NCI-H146 (cell line): Measurements from ENCODE around the gene NUBPL.

Experiments used
- DNase-seq: peaks from one replicate; lab custom pipeline; 2025; lab: John Stamatoyannopoulos, UW

The NUBPL gene, protein sequence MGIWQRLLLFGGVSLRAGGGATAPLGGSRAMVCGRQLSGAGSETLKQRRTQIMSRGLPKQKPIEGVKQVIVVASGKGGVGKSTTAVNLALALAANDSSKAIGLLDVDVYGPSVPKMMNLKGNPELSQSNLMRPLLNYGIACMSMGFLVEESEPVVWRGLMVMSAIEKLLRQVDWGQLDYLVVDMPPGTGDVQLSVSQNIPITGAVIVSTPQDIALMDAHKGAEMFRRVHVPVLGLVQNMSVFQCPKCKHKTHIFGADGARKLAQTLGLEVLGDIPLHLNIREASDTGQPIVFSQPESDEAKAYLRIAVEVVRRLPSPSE

DNA sequence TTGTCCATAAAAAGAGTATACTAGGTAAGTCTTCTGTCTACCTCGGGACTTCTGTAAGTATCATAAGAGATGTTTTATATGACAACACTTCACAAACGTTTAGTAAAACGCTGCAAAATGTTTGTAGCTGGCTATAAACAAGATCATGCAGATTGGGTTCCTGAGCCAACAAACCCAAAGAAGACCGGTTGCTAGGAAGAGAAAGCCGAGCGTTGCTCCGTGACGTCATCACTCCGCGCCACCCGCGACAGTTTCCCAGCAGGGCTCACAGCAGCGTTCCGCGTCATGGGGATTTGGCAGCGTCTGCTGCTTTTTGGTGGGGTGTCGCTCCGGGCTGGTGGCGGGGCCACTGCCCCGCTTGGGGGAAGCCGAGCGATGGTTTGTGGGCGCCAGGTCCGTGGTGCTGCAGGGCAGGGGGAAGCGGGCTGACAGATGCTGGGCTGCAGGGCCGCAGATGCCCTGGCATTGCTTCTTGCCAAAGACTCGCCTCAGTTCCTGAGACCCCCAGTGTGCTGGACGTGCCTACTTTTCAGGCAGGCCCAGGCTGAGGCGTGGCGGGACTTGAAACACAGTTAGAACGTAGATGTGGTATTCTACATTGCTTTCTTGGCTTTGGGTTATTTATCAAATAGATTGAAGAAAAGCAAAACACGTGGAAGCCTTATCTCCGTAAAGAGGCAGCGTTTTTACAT lies at the start of gene NUBPL:
Gene NUBPL (plus strand): TSS at position 250 of the 692 bp plus-strand sequence. CDS start 36 bp downstream, at position 286.
- peak; percentile 77 for DNase-seq

DNA sequence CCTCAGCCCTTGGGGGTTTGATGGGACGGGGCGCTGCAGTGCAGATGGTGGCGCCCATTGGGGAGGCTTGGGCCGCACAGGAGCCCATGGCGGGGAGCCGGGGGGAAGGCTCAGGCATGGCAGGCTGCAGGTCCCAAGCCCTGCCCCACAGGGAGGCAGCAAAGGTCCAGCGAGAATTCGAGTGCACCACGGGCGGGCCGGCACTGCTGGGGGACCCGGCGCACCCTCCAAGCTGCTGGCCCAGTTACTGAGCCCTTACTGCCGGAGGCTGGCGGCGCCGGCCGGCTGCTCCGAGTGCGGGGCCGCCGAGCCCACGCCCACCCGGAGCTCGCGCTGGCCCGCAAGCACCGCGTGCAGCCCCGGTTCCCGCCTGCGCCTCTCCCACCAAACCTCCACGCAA lies 34.1 kb upstream of the NUBPL start:
- DNase-seq, result no peak

DNA sequence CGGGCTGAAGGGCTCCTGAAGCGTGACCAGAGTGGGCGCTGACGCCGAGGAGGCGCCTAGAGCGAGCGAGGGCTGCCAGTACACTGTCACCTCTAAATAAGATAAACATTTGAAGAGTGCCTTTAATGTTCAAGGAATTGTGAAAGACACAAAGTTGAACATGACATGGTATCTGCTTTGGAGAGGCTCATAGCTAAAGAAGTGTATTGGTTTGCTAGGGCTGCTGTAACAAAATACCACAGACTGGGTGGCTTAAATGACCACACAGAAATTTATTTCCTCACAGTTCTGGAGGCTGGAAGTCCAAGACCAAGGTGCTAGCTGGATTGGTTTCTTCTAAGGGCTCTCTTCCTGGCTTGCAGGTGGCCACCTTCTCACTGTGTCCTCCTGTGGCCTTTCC lies 33.7 kb upstream of the NUBPL start:
- DNase-seq, result no peak

DNA sequence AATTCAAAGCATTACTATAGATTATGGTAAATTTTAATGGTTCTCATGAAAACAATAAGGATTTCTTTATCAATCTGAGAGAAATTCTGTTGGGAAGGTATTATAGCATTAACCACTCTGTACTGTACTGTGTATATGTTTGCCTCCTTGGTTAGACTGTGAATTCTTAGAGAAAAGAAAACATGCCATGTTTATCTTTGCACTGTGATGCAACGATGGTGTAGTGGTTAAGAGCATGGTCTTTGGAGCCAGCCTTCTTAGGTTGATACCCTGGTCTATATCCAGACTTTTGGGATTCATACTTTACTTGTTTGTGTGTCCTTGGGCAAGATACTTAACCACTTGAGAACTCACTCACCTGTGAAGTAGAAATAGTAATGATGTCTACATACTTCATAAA lies 32.2 kb upstream of the NUBPL start:
- DNase-seq, result no peak

DNA sequence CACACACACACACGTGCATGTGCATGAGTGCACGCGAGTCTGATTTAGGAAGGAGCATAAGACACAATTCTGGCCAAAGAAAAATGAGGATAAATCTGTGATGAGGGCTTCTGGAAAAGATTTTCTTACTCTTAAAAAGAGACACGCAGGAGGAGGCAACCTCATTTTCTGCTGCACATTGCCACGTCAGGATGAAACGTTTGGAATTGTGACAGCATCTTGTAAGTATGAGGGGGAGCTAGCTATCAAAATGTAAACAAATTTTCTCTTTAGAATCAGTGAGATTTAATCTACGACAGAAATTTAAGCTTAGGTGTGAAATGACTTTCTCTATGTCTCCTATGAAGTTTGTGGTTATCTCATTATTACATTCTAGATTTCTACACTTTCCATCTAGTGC lies 31.1 kb upstream of the NUBPL start:
- no peak for DNase-seq

DNA sequence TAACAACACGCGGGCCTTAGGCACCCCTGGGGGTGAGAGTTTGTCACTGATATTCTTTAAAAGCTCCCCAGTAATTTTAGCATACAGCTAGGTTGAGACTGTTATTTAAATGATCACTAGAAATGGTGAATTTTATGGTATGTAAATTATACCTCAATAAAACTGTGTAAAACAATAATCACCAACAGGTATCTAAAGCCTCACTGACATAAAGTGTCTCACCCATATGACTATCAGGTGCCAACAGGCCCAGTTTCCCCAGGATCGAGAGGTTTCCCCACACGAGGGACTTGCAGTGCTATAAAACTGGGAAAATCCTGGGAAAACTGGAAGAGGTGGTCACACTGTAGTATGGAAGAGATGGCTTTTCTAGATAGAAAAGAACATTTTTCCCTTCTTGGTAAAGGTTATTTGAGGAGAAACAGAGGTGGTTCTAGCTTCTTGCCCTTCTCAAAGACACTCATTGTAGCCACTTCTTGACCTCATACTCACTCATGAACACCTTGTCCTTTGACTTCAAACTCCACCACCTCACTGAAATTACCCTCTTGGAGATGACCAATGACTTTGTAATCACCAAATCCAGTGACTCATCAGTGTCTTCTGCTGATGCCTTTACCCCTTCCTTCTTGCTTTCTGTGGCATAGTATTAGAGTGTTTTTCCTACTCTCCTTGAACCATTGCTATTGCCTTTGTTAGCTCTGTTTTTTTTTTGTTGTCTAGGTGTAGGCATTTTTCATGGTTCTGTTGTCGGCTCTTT lies 24.8 kb upstream of the NUBPL start:
- no peak for DNase-seq

DNA sequence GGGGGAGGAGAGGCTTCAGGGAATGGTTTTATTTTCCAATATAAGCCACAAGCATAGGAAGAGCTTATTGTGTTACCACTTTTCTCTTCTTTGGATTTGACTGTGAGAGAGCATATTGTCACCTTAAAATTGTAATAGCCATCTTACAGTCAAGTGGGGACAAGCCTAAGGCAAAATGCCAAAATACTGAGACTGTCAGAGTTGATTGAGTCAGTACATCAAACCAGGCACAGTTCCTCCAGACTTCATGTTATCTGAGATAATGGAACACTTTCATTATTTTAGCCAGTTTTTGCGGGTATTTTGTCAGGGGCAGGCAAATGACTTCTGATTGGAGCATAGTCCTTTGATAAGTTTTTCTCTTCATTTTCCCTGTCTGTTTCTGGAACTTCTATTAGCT lies 19.5 kb upstream of the NUBPL start:
- no peak for DNase-seq

DNA sequence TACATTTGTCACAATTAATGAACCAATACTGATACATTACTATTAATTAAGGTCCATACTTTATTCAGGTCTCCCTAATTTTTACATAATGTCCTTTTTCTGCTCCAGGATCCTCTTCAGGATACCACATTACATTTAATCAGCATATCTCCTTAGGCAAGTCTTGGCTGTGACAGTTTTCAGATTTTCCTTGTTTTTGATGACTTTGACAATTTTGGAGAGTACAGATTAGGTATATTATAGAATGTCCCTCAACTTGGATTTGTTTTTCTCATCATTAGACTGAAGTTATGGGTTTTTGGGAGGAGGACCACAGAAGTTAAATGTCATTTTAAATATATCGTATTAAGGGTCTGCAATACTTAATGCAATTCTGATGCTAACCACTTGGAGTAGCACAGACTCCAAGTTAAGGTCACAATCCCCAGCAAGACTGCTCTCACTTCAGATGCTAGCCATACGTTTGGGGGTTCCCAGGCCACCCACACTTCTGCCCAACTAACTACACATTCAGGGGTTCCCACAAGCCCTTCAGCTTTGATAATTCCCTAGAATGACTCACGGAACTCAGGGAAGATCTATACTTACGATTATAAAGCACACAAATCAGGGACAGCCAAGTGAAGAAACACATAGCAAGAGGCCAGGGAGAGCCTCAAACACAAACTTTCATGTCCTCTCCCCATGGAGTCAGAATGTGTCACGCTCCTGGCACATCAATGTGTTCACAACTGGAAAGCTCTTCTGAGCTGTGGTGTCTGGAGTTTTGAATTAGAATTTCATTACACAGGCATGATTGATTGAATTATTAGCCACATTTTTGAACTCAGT lies 17.0 kb upstream of the NUBPL start:
- no peak for DNase-seq

DNA sequence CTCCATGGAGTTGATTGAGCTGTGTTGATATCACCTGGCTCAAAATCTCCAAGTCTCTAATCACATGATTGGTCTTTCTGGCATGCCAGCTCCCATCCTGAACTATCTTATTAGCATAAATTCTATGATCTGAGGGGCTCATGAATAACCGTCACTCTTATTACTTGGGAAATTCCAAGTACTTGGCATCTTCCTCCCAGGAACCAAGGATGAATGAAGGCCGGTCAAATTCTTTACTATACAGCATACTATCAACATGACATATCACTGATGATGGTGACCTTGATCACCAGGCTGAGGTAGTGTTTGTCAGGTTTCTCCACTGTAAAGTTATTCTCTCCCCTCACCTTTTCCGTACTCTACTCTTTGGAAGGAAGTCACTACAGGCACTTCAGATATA lies 16.4 kb upstream of the NUBPL start:
- no peak for DNase-seq

DNA sequence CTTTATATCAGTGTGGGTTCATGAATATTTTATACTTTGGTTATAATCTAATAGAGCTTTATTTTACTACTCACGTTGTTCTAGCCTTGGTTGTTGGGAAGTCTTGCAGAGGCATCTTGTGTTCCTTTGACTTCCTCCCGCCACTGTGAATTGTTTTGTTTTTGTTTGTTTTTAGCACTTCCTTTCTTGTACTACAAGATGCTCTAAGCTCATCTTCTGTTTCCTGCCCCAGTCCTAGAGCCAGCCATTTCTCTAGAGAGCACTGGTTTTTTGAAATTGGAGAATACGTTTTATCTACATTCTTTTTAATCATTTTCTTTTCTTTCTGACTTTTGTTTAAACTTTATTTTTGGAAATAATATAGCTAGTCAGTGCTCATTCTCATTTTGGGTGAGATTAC lies 15.9 kb upstream of the NUBPL start:
- no peak for DNase-seq

DNA sequence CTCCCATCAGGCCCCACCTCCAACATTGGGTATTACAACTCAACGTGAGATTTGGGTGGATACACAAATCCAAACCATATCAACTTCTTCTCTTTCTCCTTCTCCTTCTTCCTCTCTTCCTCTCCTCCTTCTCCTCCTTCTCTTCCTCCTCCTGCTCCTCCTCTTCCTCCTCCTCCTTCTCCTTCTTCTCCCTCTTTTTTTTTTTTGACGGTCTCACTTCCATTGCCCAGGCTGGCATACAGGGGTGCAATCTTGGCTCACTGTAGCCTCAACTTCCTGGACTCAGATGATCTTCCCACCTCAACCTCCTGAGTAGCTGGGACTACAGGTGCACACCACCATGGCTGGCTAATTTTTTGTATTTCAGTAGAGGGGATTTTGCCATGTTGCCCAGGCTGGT lies 11.4 kb upstream of the NUBPL start:
- DNase-seq, result no peak

DNA sequence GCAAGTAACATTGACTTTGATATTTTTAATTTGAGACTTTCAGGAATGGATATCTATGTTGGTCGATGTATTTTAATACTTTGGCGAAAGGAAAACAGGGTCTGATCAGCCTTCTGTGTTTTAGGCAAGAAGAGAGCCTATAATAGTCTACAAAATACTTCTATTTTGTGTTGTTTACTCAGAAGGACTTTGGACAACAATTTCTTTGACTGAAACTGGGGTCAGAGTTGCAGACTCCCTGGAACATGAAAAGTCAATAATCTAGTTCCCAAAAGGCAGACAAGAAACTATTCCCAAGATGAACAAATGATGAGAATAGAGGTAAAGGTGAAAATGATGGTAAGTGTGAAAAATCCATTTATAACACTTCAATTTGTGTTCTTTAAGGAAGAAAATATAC lies 10.6 kb upstream of the NUBPL start:
- DNase-seq, result no peak

DNA sequence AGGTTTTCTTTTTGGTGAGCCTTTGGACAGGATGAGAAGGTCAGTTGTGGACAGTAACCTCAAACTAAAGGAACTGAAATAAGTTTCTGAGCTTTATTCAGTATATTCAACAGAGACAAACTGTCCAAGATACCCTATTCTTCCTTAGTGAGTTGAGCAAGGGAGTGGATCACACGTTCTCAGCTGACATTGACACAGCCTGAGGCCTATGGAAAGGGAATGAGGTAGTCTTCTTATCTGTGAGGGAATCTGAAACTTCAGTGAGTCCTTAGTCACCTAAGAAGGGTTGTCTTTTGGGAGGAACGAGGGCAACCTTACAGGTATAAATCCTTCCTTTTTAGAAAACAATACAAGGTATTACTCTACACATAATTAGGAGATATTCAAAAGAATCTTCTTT lies 5.0 kb upstream of the NUBPL start:
- no peak for DNase-seq

DNA sequence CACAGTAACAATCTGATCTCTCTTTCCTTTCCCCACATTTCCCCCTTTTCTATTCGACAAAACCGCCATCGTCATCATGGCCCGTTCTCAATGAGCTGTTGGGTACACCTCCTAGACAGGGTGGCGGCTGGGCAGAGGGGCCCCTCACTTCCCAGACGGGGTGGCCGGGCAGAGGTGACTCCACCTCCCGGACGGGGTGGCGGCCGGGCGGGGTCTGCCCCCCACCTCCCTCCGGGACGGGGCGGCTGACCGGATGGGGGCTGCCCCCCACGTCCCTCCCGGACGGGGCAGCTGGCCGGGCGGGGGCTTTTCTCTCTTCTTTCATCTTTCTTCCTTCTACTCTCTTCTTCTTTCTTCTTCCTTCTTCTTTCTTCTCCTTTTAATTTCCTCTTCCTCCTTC lies 1.3 kb upstream of the NUBPL start:
- no peak for DNase-seq

DNA sequence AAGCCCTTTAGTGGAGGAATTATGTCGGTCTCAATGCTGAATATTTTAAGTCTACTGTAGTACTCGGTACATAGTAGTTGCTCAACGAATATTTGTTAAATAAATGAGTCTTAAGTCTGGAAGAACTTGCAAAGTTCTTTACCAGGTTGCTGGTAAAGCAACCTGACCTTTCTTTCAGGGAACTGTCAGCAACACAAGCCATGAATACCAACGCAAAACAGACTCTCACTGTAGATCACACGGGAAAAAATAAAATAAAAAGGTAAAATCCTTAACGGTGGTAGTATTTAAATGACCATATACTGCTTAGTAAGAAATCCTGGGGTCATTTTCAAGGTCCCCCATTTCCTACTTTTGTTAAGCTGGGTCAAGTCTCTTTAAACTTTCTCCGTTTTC lies 447 bp upstream of the NUBPL start:
- DNase-seq, result no peak

DNA sequence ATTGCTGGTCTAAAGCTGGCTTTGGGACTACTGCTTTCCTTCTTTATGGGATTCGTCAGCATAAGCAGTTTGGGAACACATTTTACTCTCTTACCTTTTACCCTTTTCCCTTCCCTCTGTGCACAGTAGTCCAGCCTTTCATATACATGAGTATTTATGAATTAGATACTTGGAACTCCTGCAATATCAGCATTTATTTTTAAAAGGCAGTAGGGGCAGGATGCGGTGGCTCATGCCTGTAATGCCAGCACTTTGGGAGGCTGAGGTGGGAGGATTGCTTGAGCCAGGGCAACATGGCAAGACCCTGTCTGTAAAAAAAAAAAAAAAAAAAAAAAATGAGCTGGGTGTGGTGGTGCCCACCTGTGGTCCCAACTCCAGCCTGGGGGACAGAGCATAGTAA lies 3.0 kb downstream of the NUBPL start:
- no peak for DNase-seq

DNA sequence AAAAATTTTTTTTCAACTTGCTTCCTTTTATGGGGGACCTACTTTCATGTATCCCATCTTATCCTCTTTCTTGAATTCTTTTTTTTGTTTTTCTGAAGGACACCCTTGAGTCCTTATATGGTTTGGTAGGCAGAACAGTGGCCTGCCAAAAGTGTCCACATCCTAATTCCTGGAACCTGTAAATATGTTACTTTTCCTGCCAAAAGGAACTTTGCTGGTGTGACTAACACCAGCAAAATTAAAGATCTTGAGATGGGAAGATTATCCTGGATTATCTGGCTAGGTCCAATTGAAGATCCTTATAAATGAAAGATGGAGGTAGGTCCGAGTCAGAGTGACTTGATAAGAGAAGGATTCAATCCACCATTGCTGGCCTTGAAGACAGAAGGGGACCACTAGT lies 5.3 kb downstream of the NUBPL start:
- no peak for DNase-seq

DNA sequence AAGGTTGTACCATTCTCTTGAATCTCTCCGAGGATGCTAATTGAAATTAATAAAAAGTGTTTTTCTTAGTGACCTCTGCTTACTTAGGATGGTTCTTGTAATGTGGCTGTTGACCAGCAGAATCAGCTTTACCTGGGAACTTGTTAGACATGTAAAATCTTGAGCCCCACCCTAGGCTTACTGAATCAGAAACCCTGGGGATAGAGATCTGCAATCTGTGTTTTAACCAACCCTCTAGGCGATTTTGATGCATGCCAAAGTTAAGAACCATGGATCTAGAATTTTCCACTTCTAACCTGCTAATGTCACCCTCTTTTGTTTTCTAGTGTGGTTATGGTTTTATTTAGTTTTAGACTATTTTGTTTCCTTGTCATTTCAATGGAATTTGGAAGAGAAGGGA lies 6.5 kb downstream of the NUBPL start:
- DNase-seq, result no peak

DNA sequence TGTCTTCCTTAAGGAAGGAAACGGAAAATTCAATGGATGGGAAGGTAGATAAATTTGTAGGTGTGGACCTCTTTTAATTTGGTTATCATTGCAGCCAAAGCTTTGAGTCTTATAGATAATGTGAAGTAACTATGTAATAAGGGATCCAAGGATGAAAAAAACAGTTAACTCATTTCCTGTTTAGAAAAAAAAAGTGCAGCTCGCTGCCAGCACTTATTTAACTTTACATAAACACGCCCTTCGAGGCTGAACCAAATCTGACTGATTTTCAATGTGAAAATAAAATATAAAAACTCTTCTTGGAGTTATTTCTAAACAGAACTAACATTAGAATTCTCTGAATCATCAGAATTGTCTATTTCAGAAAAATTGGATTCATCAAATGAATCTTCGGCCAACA lies 7.0 kb downstream of the NUBPL start:
- DNase-seq, result no peak

DNA sequence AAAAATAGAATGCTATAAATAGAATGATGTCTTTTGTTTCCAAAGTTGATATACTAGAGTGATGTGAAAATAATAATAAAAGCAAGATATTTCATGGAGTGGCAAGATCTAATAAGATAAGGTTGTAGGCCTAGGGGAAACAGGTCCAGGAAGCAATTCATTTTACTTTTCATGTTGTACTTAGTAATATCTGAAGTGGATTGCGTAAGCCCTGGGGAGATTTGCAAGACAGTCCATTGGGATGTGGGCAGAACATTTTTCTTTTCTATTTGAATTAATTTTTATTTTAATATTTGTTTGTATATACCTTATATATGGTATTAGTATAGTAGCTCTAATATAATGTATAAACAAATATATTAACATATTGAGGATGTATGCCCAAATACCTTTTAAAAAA lies 7.5 kb downstream of the NUBPL start:
- DNase-seq, result no peak

DNA sequence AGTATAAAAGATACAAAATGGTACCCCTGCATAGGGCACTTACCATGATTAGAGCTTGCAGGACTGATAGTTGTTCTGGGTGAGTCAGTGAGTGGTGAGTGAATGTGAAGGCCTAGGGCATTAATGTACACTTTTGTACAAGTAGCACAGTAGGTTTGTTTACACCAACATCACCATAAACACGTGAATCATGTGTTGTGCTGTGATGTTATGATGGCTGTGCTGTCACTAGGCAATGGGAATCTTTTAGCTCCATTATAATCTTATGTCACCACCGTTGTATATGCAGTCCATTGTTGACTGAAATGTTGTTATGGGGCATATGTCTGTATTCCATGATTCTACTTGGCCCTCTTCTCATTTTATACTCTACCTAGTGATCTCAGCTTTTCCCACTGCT lies 11.8 kb downstream of the NUBPL start:
- DNase-seq, result no peak

DNA sequence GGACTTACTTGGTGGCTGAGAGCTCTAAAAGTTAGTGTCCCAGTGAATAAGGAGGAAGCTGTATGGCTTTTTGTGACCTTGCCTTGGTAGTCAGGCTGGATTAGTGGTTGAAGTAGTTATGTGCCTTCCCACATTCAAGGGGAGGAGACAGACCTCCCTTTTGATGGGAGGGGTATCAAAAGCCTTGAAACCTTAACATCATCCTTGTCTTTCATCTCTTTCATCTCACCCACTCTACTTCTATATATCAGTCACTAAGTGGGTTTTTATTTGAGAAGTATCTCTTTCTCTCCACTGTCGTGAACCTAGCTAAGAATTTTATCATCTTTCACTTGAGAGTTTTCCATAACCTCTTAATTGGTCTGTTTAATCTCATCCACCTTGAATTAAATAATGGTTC lies 15.7 kb downstream of the NUBPL start:
- no peak for DNase-seq
